GM12878 (cell line): ENCODE data around the gene HS6ST1. TPM values are rescaled to one million over a fixed set of nuclear protein-coding genes. Genes with fewer than 3 reads are reported as not detected.

Experiments used
- ATAC-seq: fragments of 200-7000 bp; cut with Tn5 transposase; 3 replicates; pipeline ENCODE4 v1.9.1; 2020; ENCODE audit warnings: mild to moderate bottlenecking, moderate library complexity
- BruUV-seq: library from RNA; stranded (reverse); fragments of 400-500 nt; replicated peaks from 2 replicates; lab custom pipeline; 2021; lab: Mats Ljungman, UMichigan
- CTCF ChIA-PET: fragments of 300-600 bp; sonication (Branson Sonifier 250); formaldehyde crosslinking; extraction: SDS; loops from one replicate; lab custom pipeline; 2021; ENCODE audit warnings: inconsistent platforms; lab: Yijun Ruan, JAX
- POLR2A ChIA-PET: fragments of 350-600 bp; formaldehyde crosslinking; extraction: SDS; loops from one replicate; lab custom pipeline; 2021; ENCODE audit warnings: inconsistent platforms; lab: Charles Lee
- RAD21 ChIA-PET: fragments of 300-600 bp; sonication (Branson Sonifier 250); formaldehyde crosslinking; loops from one replicate; lab custom pipeline; 2023; ENCODE audit warnings: antibody characterized with exemption; ENCODE audit not compliant: unreplicated experiment; lab: Charles Lee
- SMC1A ChIA-PET: fragments of 300-600 bp; sonication (Branson Sonifier 250); formaldehyde crosslinking; loops from one replicate; lab custom pipeline; 2023; ENCODE audit not compliant: unreplicated experiment, uncharacterized antibody; lab: Charles Lee
- DNase-seq: peaks from one replicate; pipeline ENCODE4 v3.0.0-alpha.2; 2011; ENCODE audit warnings: low read depth, low spot score
- FAIRE-seq: peaks from 3 replicates; lab custom pipeline; 2011; peaks lifted over from hg19 to GRCh38; lab: Jason Lieb, UNC
- H2AFZ ChIP-seq: 2 replicates; pipeline ENCODE4 v1.6.0; 2011; ENCODE audit warnings: low read depth, low read length, control low read depth; ENCODE audit not compliant: control insufficient read depth
- H3K27ac ChIP-seq: 2 replicates; pipeline ENCODE4 v1.5.1; 2011; ENCODE audit warnings: control low read depth; ENCODE audit not compliant: control insufficient read depth, insufficient read depth
- H3K27me3 ChIP-seq, 2 experiments: replicated peaks in 1 of 2; 2 replicates each; pipeline versions ENCODE4 v1.6.0 to v1.6.1; 2011; ENCODE audit warnings: low read length in 1 of 2; ENCODE audit not compliant: control insufficient read depth in 2 of 2, insufficient read depth in 2 of 2
- H3K36me3 ChIP-seq, 2 experiments: 2 replicates each; pipeline ENCODE4 v1.5.1; 2011; ENCODE audit warnings: low read length in 1 of 2; ENCODE audit not compliant: control insufficient read depth in 2 of 2, insufficient read depth in 2 of 2
- H3K4me1 ChIP-seq: 2 replicates; pipeline ENCODE4 v1.6.1; 2011; ENCODE audit warnings: mild to moderate bottlenecking, low read length, moderate library complexity, mixed read lengths; ENCODE audit not compliant: control insufficient read depth, insufficient read depth
- H3K4me2 ChIP-seq: 2 replicates; pipeline ENCODE4 v1.6.0; 2011; ENCODE audit warnings: control low read depth; ENCODE audit not compliant: control insufficient read depth, insufficient read depth
- H3K4me3 ChIP-seq: fragments of 200-600 bp; sonication (generic); 2 replicates; pipeline ENCODE4 v1.5.1; 2016
- H3K79me2 ChIP-seq: 2 replicates; pipeline ENCODE4 v1.6.0; 2011; ENCODE audit warnings: low read length; ENCODE audit not compliant: control insufficient read depth, insufficient read depth
- H3K9ac ChIP-seq: 2 replicates; pipeline ENCODE4 v1.8.0; 2011; ENCODE audit warnings: low read length, control low read depth, mixed read lengths; ENCODE audit not compliant: control insufficient read depth, insufficient read depth
- H3K9me3 ChIP-seq: replicated peaks from 3 replicates; pipeline ENCODE4 v1.5.1; 2011; ENCODE audit warnings: mild to moderate bottlenecking, low read length; ENCODE audit not compliant: control insufficient read depth, insufficient read depth
- H4K20me1 ChIP-seq: 2 replicates; pipeline ENCODE4 v1.6.0; 2011; ENCODE audit not compliant: control insufficient read depth, insufficient read depth
- ATF7 ChIP-seq: fragments of 450-650 bp; IDR thresholded peaks from 2 replicates; pipeline ENCODE4 v1.6.1; 2016; ENCODE audit warnings: low read depth, mild to moderate bottlenecking
- CBX3 ChIP-seq: fragments of 200-600 bp; sonication (generic); IDR thresholded peaks from 2 replicates; pipeline ENCODE4 v1.6.1; 2016; ENCODE audit warnings: low read depth, borderline replicate concordance
- CHD1 ChIP-seq: IDR thresholded peaks from 2 replicates; pipeline ENCODE4 v1.6.1; 2012; ENCODE audit warnings: low read depth, low read length, improper control_type of control experiment
- CREM ChIP-seq: IDR thresholded peaks from 2 replicates; pipeline ENCODE4 v1.6.1; 2014; ENCODE audit warnings: antibody characterized with exemption, low read depth
- EZH2 ChIP-seq: IDR thresholded peaks from 2 replicates; pipeline ENCODE4 v1.6.1; 2012; ENCODE audit warnings: low read depth, mild to moderate bottlenecking, control low read depth, inconsistent platforms, low read length, borderline replicate concordance; ENCODE audit not compliant: control insufficient read depth
- GATAD2B ChIP-seq: fragments of 450-650 bp; conservative IDR thresholded peaks from 2 replicates; pipeline ENCODE4 v1.6.1; 2017; ENCODE audit warnings: low read depth, mild to moderate bottlenecking, moderate library complexity
- KDM1A ChIP-seq: fragments of 200-600 bp; sonication (generic); IDR thresholded peaks from 2 replicates; pipeline ENCODE4 v1.6.1; 2016; ENCODE audit warnings: borderline replicate concordance
- LARP7 ChIP-seq: fragments of 450-650 bp; IDR thresholded peaks from 2 replicates; pipeline ENCODE4 v1.6.1; 2017; ENCODE audit warnings: mild to moderate bottlenecking
- MTA2 ChIP-seq: fragments of 450-650 bp; IDR thresholded peaks from 2 replicates; pipeline ENCODE4 v1.6.1; 2016; ENCODE audit warnings: low read depth, mild to moderate bottlenecking, moderate library complexity
- NKRF ChIP-seq: fragments of 450-650 bp; conservative IDR thresholded peaks from 2 replicates; pipeline ENCODE4 v1.6.1; 2017; ENCODE audit warnings: mild to moderate bottlenecking, moderate library complexity
- PML ChIP-seq: IDR thresholded peaks from 2 replicates; pipeline ENCODE4 v1.6.1; 2012; ENCODE audit warnings: low read length, inconsistent platforms
- POLR2AphosphoS5 ChIP-seq: IDR thresholded peaks from 2 replicates; pipeline ENCODE4 v1.6.1; 2011; ENCODE audit warnings: mild to moderate bottlenecking, low read length, inconsistent platforms
- RCOR1 ChIP-seq: conservative IDR thresholded peaks from 2 replicates; pipeline ENCODE4 v1.6.1; 2012; ENCODE audit warnings: low read depth, low read length, improper control_type of control experiment
- SMC3 ChIP-seq: IDR thresholded peaks from 2 replicates; pipeline ENCODE4 v1.6.1; 2011; ENCODE audit warnings: low read length, improper control_type of control experiment, borderline replicate concordance
- SREBF1 ChIP-seq: IDR thresholded peaks from 2 replicates; pipeline ENCODE4 v1.6.1; 2012; ENCODE audit warnings: mild to moderate bottlenecking, low read length
- TARDBP ChIP-seq: IDR thresholded peaks from 2 replicates; pipeline ENCODE4 v1.6.1; 2016; ENCODE audit warnings: borderline replicate concordance
- TCF7 ChIP-seq: IDR thresholded peaks from 2 replicates; pipeline ENCODE4 v1.6.1; 2014; ENCODE audit warnings: antibody characterized with exemption, borderline replicate concordance
- WGBS: methylation state at CpG from one replicate; pipeline ENCODE4 v1.1.6; 2016; ENCODE audit warnings: low lambda C conversion rate; ENCODE audit not compliant: insufficient replicate concordance, insufficient coverage; ENCODE audit errors: missing lambda C conversion rate; 5-methylcytosine and 5-hydroxymethylcytosine counted together
- in situ Hi-C: fragments of 300-500 bp; cut with MboI; formaldehyde crosslinking; loops from 9 replicates; pipeline ENCODE4 v1.14.3; 2018; ENCODE audit warnings: mixed read lengths
- intact Hi-C: fragments of 100-400 bp; cut with micrococcal nuclease; formaldehyde crosslinking; loops from one replicate; pipeline ENCODE4 v1.14.2; 2022; ENCODE audit not compliant: unreplicated experiment
- polyA plus RNA-seq, 11 experiments: library from polyadenylated mRNA; depleted of rRNA in 4 of 11; unstranded in 6 of 11; stranded (reverse) in 5 of 11; fragments of >200 nt; fragmentation: Nextera tagmentation in 4 of 11; fragmentation: Illumina TruSeq in 1 of 11; extraction: Ambion mirVana in 4 of 11; extraction: Trizol in 1 of 11; gene quantifications; 1 replicate in 1 of 11; 2 replicates in 10 of 11; pipeline versions ENCODE4 v1.2.1 to v1.2.3, GENCODE V29; 2011 to 2016; ENCODE audit warnings: inconsistent platforms in 2 of 11, missing spikeins in 2 of 11, low read depth in 1 of 11
- total RNA-seq, 4 experiments: library from RNA; depleted of rRNA in 3 of 4; stranded (reverse); fragments of >200 nt in 3 of 4; fragmentation: Illumina TruSeq in 1 of 4; extraction: Trizol in 1 of 4; gene quantifications; 2 replicates each; pipeline versions ENCODE4 v1.2.1 to v1.2.3, GENCODE V29; 2013 to 2021

HS6ST1 gene
- total and polyA plus RNA-seq, 10 of the 15 experiments (the other 5 are each of a cell fraction or from before 2014, with no cell fraction given) = 0.48 to 17.0 (median 4.7) TPM

- no TSS peak for BruUV-seq
- FAIRE-seq = no peak
- CTCF ChIA-PET = interaction anchor here (0.7 kb wide), 1 partner anchor 30 kb away, joined by 3 read pairs; no protein-coding TSS in a partner anchor
- intact Hi-C loops = loop anchor here (10.0 kb wide), 4 partner anchors 259 to 1601 kb away; no protein-coding TSS in a partner anchor
- Histone ChIP-seq H3K79me2 (no peaks in the 10 kb centered on the region), H3K9ac (no peak overlapping the region), H3K4me2 (no peak overlapping the region), H3K27me3 (no peaks in the 10 kb centered on the region; a peak in 1 of 4 replicates), H3K9me3 (no peaks in the 10 kb centered on the region), H3K36me3 (no peaks in the 10 kb centered on the region), H3K27ac (no peak overlapping the region), H3K4me3 (no peak overlapping the region), H2AFZ (no peak overlapping the region), H3K4me1 (no peaks in the 10 kb centered on the region), H4K20me1 (no peaks in the 10 kb centered on the region)
- in situ Hi-C loops = no loop called here
- TF ChIP-seq LARP7 (no peak), PML (no peak), KDM1A (no peak), SMC3 (no peak), CREM (no peak), RCOR1 (no peak), SREBF1 (no peak)
- POLR2A ChIA-PET = no interaction called here
- SMC1A ChIA-PET = no interaction called here
- no peak for ATAC-seq
- RAD21 ChIA-PET = no interaction called here
- 73% methylated on average over 11 of the region's 11 CpGs for WGBS
- no peak for DNase-seq
Measured at GRCh38 chr2:128324008-128324896, 5.6 kb upstream of the HS6ST1 start.

- H3K9me3 ChIP-seq = no peaks in the 10 kb centered on the region
- ChIA-PET RAD21 (no interaction called here), SMC1A (no interaction called here), POLR2A (no interaction called here), CTCF (interaction anchor here (0.7 kb wide), 1 partner anchor 31 kb away, joined by 3 read pairs; no protein-coding TSS in a partner anchor)
- no peak overlapping the region for H2AFZ ChIP-seq
- no peaks in the 10 kb centered on the region for H3K4me1 ChIP-seq
- in situ Hi-C loops = no loop called here
- WGBS = 58% methylated on average over 8 of the region's 8 CpGs
- H3K36me3 ChIP-seq = no peaks in the 10 kb centered on the region
- H3K4me3 ChIP-seq = no peak overlapping the region
- no peak overlapping the region for H3K27ac ChIP-seq
- no peak overlapping the region for H3K9ac ChIP-seq
- H3K4me2 ChIP-seq = no peak overlapping the region
- no peaks in the 10 kb centered on the region for H4K20me1 ChIP-seq
- no peak for DNase-seq
- intact Hi-C loops = loop anchor here (10.0 kb wide), 4 partner anchors 259 to 1601 kb away; no protein-coding TSS in a partner anchor
- no peaks in the 10 kb centered on the region for H3K79me2 ChIP-seq
- no peaks in the 10 kb centered on the region; a peak in 1 of 4 replicates for H3K27me3 ChIP-seq
- FAIRE-seq = no peak
- no TSS peak for BruUV-seq
- no peak for ATAC-seq
- TF ChIP-seq CREM (no peak), CBX3 (no peak), NKRF (no peak), POLR2AphosphoS5 (no peak), SMC3 (no peak), EZH2 (no peak), LARP7 (no peak), GATAD2B (no peak), TCF7 (no peak), ATF7 (no peak), CHD1 (no peak), TARDBP (no peak), MTA2 (no peak)
Measured at GRCh38 chr2:128323555-128323931, 4.9 kb upstream of the HS6ST1 start.
